H1 (cell line): ENCODE data around the gene CYP2A13. TPM values are rescaled to one million over a fixed set of nuclear protein-coding genes. Genes with fewer than 3 reads are reported as not detected.

Experiments used
- CTCF ChIA-PET: fragments of 300-600 bp; sonication (Branson Sonifier 250); formaldehyde crosslinking; loops from one replicate; lab custom pipeline; 2021; ENCODE audit not compliant: partially characterized antibody; lab: Charles Lee
- POLR2A ChIA-PET: fragments of 300-600 bp; sonication (Branson Sonifier 250); formaldehyde crosslinking; loops from one replicate; lab custom pipeline; 2021; ENCODE audit warnings: inconsistent platforms; ENCODE audit not compliant: partially characterized antibody; lab: Charles Lee
- DNase-seq, 2 experiments: peaks; one replicate each; pipeline versions ENCODE4 v3.0.0 to v3.0.0-alpha.2; 2010 to 2022; ENCODE audit warnings: low spot score in 2 of 2, low read depth in 1 of 2, mixed read lengths in 1 of 2
- FAIRE-seq: peaks from 2 replicates; lab custom pipeline; 2011; peaks lifted over from hg19 to GRCh38; lab: Jason Lieb, UNC
- H2AFZ ChIP-seq: 2 replicates; pipeline ENCODE4 v1.8.1; 2012; ENCODE audit warnings: low read length, inconsistent platforms
- H2AK5ac ChIP-seq: 2 replicates; pipeline ENCODE4 v1.6.1; 2013; ENCODE audit warnings: low read depth, low read length
- H2BK120ac ChIP-seq: replicated peaks from 2 replicates; pipeline ENCODE3; 2013; ENCODE audit warnings: low read depth, low read length, inconsistent platforms
- H2BK12ac ChIP-seq: 2 replicates; pipeline ENCODE4 v1.6.1; 2013; ENCODE audit warnings: low read depth, low read length
- H2BK15ac ChIP-seq: 2 replicates; pipeline ENCODE4 v1.6.1; 2013; ENCODE audit warnings: low read length
- H2BK20ac ChIP-seq: 2 replicates; pipeline ENCODE4 v1.6.1; 2013; ENCODE audit warnings: low read length
- H2BK5ac ChIP-seq: 2 replicates; pipeline ENCODE4 v1.6.1; 2013; ENCODE audit warnings: low read depth, low read length
- H3K14ac ChIP-seq: 2 replicates; pipeline ENCODE4 v1.6.1; 2013; ENCODE audit warnings: inconsistent platforms; ENCODE audit not compliant: insufficient read length
- H3K18ac ChIP-seq: 2 replicates; pipeline ENCODE4 v1.6.1; 2013; ENCODE audit warnings: low read length; ENCODE audit errors: extremely low read depth
- H3K23ac ChIP-seq: 2 replicates; pipeline ENCODE4 v1.6.1; 2013; ENCODE audit warnings: inconsistent platforms; ENCODE audit not compliant: insufficient read length
- H3K23me2 ChIP-seq: 2 replicates; pipeline ENCODE4 v1.6.1; 2013; ENCODE audit warnings: low read depth, low read length
- H3K27ac ChIP-seq: 2 replicates; pipeline ENCODE4 v1.6.1; 2011; ENCODE audit warnings: low read depth, low read length, inconsistent platforms
- H3K27me3 ChIP-seq, 4 experiments: replicated peaks in 1 of 4; 1 replicate in 1 of 4; 2 replicates in 3 of 4; pipeline versions ENCODE4 v1.6.1 to v1.8.1; 2011 to 2013; ENCODE audit warnings: low read length in 3 of 4, mild to moderate bottlenecking in 3 of 4, inconsistent platforms in 2 of 4, mixed read lengths in 2 of 4, moderate library complexity in 1 of 4; ENCODE audit not compliant: control insufficient read depth in 3 of 4, insufficient read depth in 3 of 4; ENCODE audit errors: extremely low read depth in 1 of 4
- H3K36me3 ChIP-seq, 4 experiments: 2 replicates each; pipeline versions ENCODE4 v1.6.1 to v1.8.1; 2011 to 2013; ENCODE audit warnings: mild to moderate bottlenecking in 4 of 4, low read length in 3 of 4, moderate library complexity in 2 of 4, control low read depth in 1 of 4, inconsistent platforms in 1 of 4; ENCODE audit not compliant: insufficient read depth in 4 of 4, control insufficient read depth in 2 of 4
- H3K4ac ChIP-seq: replicated peaks from 2 replicates; pipeline ENCODE3; 2013; ENCODE audit warnings: low read length, low read depth, mixed read lengths, inconsistent platforms; ENCODE audit not compliant: insufficient read length
- H3K4me1 ChIP-seq, 4 experiments: replicated peaks in 1 of 4; 1 replicate in 1 of 4; 2 replicates in 3 of 4; pipeline versions ENCODE4 v1.6.1 to v1.8.1; 2011 to 2013; ENCODE audit warnings: low read length in 3 of 4, inconsistent platforms in 2 of 4, mixed read lengths in 1 of 4; ENCODE audit not compliant: insufficient read depth in 4 of 4, control insufficient read depth in 3 of 4
- H3K4me2 ChIP-seq, 2 experiments: 2 replicates each; pipeline versions ENCODE4 v1.6.1 to v1.8.1; 2011 to 2013; ENCODE audit warnings: low read depth in 2 of 2, low read length in 2 of 2, control low read depth in 1 of 2, inconsistent platforms in 1 of 2, mild to moderate bottlenecking in 1 of 2; ENCODE audit not compliant: insufficient read depth in 1 of 2
- H3K4me3 ChIP-seq, 4 experiments: fragments of 200-600, 300-600 bp in 1 of 4; sonication (generic), shearing (Covaris generic), sonication (Bioruptor Twin) in 1 of 4; 2 replicates each; pipeline versions ENCODE4 v1.5.1 to v1.8.1; 2011 to 2016; ENCODE audit warnings: low read length in 4 of 4, low read depth in 3 of 4, control low read depth in 2 of 4, inconsistent platforms in 2 of 4, mild to moderate bottlenecking in 2 of 4, mixed read lengths in 1 of 4, moderate library complexity in 1 of 4; ENCODE audit not compliant: insufficient read depth in 2 of 4; ENCODE audit errors: extremely low read depth in 1 of 4
- H3K56ac ChIP-seq: replicated peaks from 2 replicates; pipeline ENCODE3; 2013; ENCODE audit warnings: low read depth, mild to moderate bottlenecking, mixed read lengths, low read length, inconsistent platforms; ENCODE audit not compliant: insufficient read length
- H3K79me1 ChIP-seq: 2 replicates; pipeline ENCODE4 v1.6.1; 2013; ENCODE audit warnings: low read depth, low read length, control low read depth
- H3K79me2 ChIP-seq, 2 experiments: 2 replicates each; pipeline versions ENCODE4 v1.6.1 to v1.8.1; 2012 to 2013; ENCODE audit warnings: low read length in 2 of 2, mild to moderate bottlenecking in 2 of 2, inconsistent platforms in 1 of 2; ENCODE audit not compliant: insufficient read depth in 2 of 2, control insufficient read depth in 1 of 2
- H3K9ac ChIP-seq, 4 experiments: replicated peaks in 1 of 4; 1 replicate in 1 of 4; 2 replicates in 3 of 4; pipeline versions ENCODE4 v1.6.1 to v1.8.1; 2011 to 2013; ENCODE audit warnings: low read depth in 3 of 4, low read length in 3 of 4, control low read depth in 2 of 4, mild to moderate bottlenecking in 2 of 4, moderate library complexity in 2 of 4, inconsistent platforms in 1 of 4; ENCODE audit errors: extremely low read depth in 1 of 4
- H3K9me3 ChIP-seq, 2 experiments: 2 replicates each; pipeline versions ENCODE4 v1.6.1 to v1.8.1; 2012 to 2013; ENCODE audit warnings: mild to moderate bottlenecking in 2 of 2, moderate library complexity in 2 of 2, control low read depth in 1 of 2, inconsistent platforms in 1 of 2, low read depth in 1 of 2, low read length in 1 of 2, mixed read lengths in 1 of 2; ENCODE audit not compliant: insufficient read depth in 2 of 2
- H4K20me1 ChIP-seq, 2 experiments: replicated peaks in 1 of 2; 2 replicates each; pipeline versions ENCODE3 to v1.8.1; 2011 to 2013; ENCODE audit warnings: inconsistent platforms in 2 of 2, low read length in 2 of 2, mild to moderate bottlenecking in 1 of 2; ENCODE audit not compliant: insufficient read depth in 2 of 2, control insufficient read depth in 1 of 2
- H4K5ac ChIP-seq: 2 replicates; pipeline ENCODE4 v1.6.1; 2013; ENCODE audit warnings: low read length, low read depth, mixed read lengths, inconsistent platforms; ENCODE audit not compliant: insufficient read length
- H4K8ac ChIP-seq: 2 replicates; pipeline ENCODE4 v1.8.0; 2013; ENCODE audit warnings: mild to moderate bottlenecking, moderate library complexity, low read length, inconsistent platforms; ENCODE audit not compliant: insufficient read depth; ENCODE audit errors: extremely low read depth
- H4K91ac ChIP-seq: replicated peaks from 2 replicates; pipeline ENCODE3; 2013; ENCODE audit warnings: low read length, mixed read lengths, inconsistent platforms; ENCODE audit not compliant: insufficient read length
- CREB1 ChIP-seq: IDR thresholded peaks from 2 replicates; pipeline ENCODE4 v1.6.1; 2012; ENCODE audit warnings: inconsistent platforms
- EP300 ChIP-seq, 2 experiments: IDR thresholded peaks; 1 replicate in 1 of 2; 2 replicates in 1 of 2; pipeline ENCODE4 v1.6.1; 2011 to 2012; ENCODE audit warnings: low read depth in 2 of 2, low read length in 2 of 2, mild to moderate bottlenecking in 2 of 2, borderline replicate concordance in 1 of 2, inconsistent platforms in 1 of 2, moderate library complexity in 1 of 2
- SIN3A ChIP-seq, 2 experiments: IDR thresholded peaks in 1 of 2; conservative IDR thresholded peaks in 1 of 2; 2 replicates each; pipeline ENCODE4 v1.6.1; 2011 to 2012; ENCODE audit warnings: low read length in 2 of 2, improper control_type of control experiment in 1 of 2, low read depth in 1 of 2, mild to moderate bottlenecking in 1 of 2
- SP2 ChIP-seq: IDR thresholded peaks from 2 replicates; pipeline ENCODE4 v1.6.1; 2012; ENCODE audit warnings: mild to moderate bottlenecking, low read length, inconsistent platforms
- SP4 ChIP-seq: IDR thresholded peaks from 2 replicates; pipeline ENCODE4 v1.6.1; 2012; ENCODE audit warnings: low read length, inconsistent platforms
- WGBS, 2 experiments: shearing (Covaris generic) in 1 of 2; methylation state at CpG; one replicate each; pipeline versions ENCODE4 v1.1.6 to v1.1.7; 2013 to 2015; ENCODE audit warnings: low lambda C conversion rate in 2 of 2, mixed read lengths in 2 of 2, inconsistent platforms in 1 of 2, low coverage in 1 of 2, missing lambda C conversion rate in 1 of 2; ENCODE audit not compliant: insufficient replicate concordance in 2 of 2, insufficient coverage in 1 of 2, insufficient read length in 1 of 2; ENCODE audit errors: extremely low coverage in 1 of 2, missing lambda C conversion rate in 1 of 2; 5-methylcytosine and 5-hydroxymethylcytosine counted together
- polyA plus RNA-seq, 7 experiments: library from polyadenylated mRNA; depleted of rRNA in 3 of 7; stranded (reverse) in 5 of 7; unstranded in 2 of 7; fragments of >200 nt in 5 of 7; fragments of 200-250 nt in 2 of 7; gene quantifications; 1 replicate in 5 of 7; 2 replicates in 1 of 7; 4 replicates in 1 of 7; pipeline versions ENCODE4 v1.2.1 to v1.2.3, GENCODE V29; 2011 to 2013; ENCODE audit warnings: missing spikeins in 2 of 7, mixed read lengths in 2 of 7
- total RNA-seq: library from RNA; stranded (reverse); fragmentation: NEBNext Ultra II Directional; extraction: Animal tissue kit (Norgen Biotek cat#: 25700); gene quantifications from 2 replicates; pipeline ENCODE4 v1.2.1, GENCODE V29; 2021

The CYP2A13 gene
- total and polyA plus RNA-seq, 2 of the 8 experiments (the other 6 are each of a cell fraction or from before 2014, with no cell fraction given), result 0.60 to 0.63 TPM

DNA sequence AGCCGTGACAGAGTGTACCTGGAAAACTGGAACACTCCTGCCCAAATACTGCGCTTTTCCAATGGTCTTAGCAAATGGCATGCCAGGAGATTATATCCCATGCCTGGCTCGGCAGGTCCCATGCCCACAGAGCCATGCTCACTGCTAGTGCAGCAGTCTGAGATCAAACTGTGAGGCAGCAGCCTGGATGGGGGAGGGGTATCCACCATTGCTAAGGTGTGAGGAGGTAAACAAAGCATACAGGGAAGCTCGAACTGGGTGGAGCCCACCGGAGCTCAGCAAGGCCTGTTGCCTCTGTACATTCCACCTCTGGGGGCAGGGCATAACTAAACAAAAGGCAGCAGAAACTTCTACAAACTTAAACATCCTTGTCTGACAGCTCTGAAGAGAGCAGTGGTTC is 10.5 kb downstream of the CYP2A13 start:
- Histone ChIP-seq H2BK5ac (no peak overlapping the region), H3K14ac (no peak overlapping the region), H2BK20ac (no peak overlapping the region), H3K56ac (no peak overlapping the region), H3K4ac (no peak overlapping the region), H3K9me3 (peaks cover 8 to 20% of the 10 kb centered on the region in 2 experiments; a peak in 2 of 4 replicates), H3K4me1 (peaks cover 0 to 2% (median 0%) of the 10 kb centered on the region in 4 experiments; a peak in 1 of 7 replicates), H4K8ac (no peak overlapping the region), H3K79me1 (no peaks in the 10 kb centered on the region), H3K9ac (no peak overlapping the region), H3K4me3 (no peak overlapping the region), H3K18ac (no peak overlapping the region), H3K4me2 (no peak overlapping the region), H3K23me2 (no peaks in the 10 kb centered on the region), H3K23ac (no peak overlapping the region), H2BK120ac (no peak overlapping the region), H3K27me3 (no peaks in the 10 kb centered on the region; a peak in 1 of 7 replicates), H4K91ac (no peak overlapping the region), H3K36me3 (no peaks in the 10 kb centered on the region), H4K20me1 (no peaks in the 10 kb centered on the region), H3K27ac (no peak overlapping the region), H2AFZ (no peak overlapping the region), H2AK5ac (no peak overlapping the region), H2BK12ac (no peak overlapping the region), H2BK15ac (no peak overlapping the region)
- no peak for FAIRE-seq
- WGBS, 2 experiments, result 85% methylated on average over 5 of the region's 5 CpGs; no CpG with 5 or more reads in 1 of the 2 experiments
- ChIA-PET POLR2A (interaction anchor here (0.9 kb wide), 1 partner anchor 9 kb away, joined by 3 read pairs; no protein-coding TSS in a partner anchor), CTCF (interaction anchor here (1.6 to 2.1 kb wide), 2 partner anchors 12 to 112 kb away, joined by 3 to 8 read pairs; no protein-coding TSS in a partner anchor)
- TF ChIP-seq CREB1, result no peak
- no peak for TF ChIP-seq SP4
- TF ChIP-seq SIN3A (conservative IDR thresholded peaks at IDR 0.05 in 1 of 2, IDR thresholded peaks at IDR 0.05 in 1 of 2; ENCODE audit: low read depth in 1 of 2, low read length in 2 of 2), result no peak
- no peak for TF ChIP-seq SP2
- no peak for TF ChIP-seq EP300 (IDR thresholded peaks at IDR 0.05; ENCODE audit: borderline replicate concordance in 1 of 2, low read depth in 2 of 2, low read length in 2 of 2)
- TF ChIP-seq, all 59 proteins: peak for 0
- no peak for DNase-seq
- no peaks in the 10 kb centered on the region for H3K79me2 ChIP-seq
- no peak overlapping the region for H4K5ac ChIP-seq
